ENCODE results near the gene SPOCK1. TPM values are rescaled to one million over a fixed set of nuclear protein-coding genes. Genes with fewer than 3 reads are reported as not detected.

Gene SPOCK1
- total RNA-seq, 1 experiment from 2014 or later, result 23.9 TPM

DNA sequence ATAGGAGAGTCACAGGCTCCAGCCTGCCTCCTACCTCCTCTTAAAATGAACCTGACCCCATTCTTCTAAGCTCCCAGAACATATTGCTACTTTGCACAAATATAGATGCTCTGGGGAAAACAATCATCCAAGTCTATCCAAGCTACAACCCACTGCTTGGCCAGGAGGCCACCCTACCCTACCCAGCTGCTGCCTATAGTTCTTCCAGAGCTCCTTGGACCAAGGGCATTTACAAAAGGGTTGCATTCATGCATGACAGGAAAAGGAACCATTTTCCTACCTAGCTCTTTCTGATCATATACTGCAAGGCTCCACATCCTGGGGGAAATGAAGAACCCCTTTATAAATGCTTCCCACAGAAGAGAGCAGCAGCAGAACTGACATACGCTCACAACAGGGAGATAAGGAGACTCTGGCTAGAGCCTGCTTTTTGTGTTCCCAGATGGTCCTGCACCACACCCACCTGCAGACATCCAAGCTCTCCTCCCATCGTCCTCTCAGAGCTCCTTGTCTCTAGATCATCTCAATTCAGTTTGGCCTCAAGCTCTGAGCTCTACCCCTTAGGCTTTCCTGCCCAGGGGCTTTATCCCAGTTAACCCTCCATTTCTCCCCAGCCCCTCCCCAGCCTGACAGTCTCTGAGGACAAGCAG lies 185.5 kb downstream of the SPOCK1 start:
- no peak overlapping the region for H2AFZ ChIP-seq
- no peak overlapping the region for H3K27ac ChIP-seq
- no peak overlapping the region for H3K4me3 ChIP-seq
- BruUV-seq (replicated peaks), result no TSS peak
- intact Hi-C loops (cut with micrococcal nuclease; ENCODE audit: unreplicated experiment), result no loop called here
- peaks cover 32% of the 10 kb centered on the region for H3K4me1 ChIP-seq (replicated peaks; ENCODE audit: insufficient read depth)
- no peak for DNase-seq
- H3F3A ChIP-seq (ENCODE audit: insufficient read depth, low read depth), result peaks cover 9% of the 10 kb centered on the region; the same call in 1 of the 2 replicates
- POLR2A ChIA-PET (ENCODE audit: unreplicated experiment), result interaction anchor here (0.6 kb wide), 1 partner anchor 63 kb away, joined by 11 read pairs; no protein-coding TSS in a partner anchor
- TF ChIP-seq EZH2 (IDR thresholded peaks at IDR 0.05; ENCODE audit: low read depth), result no peak
- no peaks in the 10 kb centered on the region for H3K27me3 ChIP-seq (ENCODE audit: insufficient read depth, low read depth)
- no peaks in the 10 kb centered on the region for H3K36me3 ChIP-seq (ENCODE audit: low read depth)
- H3K9me3 ChIP-seq (ENCODE audit: insufficient read depth, low read depth), result no peaks in the 10 kb centered on the region
- H3K79me2 ChIP-seq (ENCODE audit: low read depth), result no peaks in the 10 kb centered on the region
- H4K20me1 ChIP-seq (ENCODE audit: insufficient read depth), result no peaks in the 10 kb centered on the region
- no peak overlapping the region for H3K4me2 ChIP-seq
- CTCF ChIA-PET, result no interaction called here
- H3K9me2 ChIP-seq (ENCODE audit: insufficient read depth), result no peaks in the 10 kb centered on the region

DNA sequence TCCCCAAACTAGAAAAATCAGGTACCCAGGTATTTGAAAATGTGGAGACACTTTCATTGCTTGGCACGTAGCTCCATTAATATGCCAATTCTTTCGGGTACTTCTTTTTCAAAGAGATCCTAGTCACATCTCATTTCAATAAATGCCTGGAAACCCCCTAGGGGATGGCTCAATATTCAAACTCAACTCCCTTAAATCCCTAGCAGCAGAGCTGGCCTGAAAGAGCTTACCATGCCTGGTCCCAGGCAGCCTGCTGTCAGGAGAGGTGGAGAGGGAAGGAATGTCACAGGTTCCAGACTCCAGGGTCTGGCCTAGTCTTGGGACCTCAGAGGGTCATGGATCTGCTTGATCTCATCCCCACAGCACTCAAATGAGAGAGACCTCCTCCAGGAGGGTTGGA lies 187.1 kb downstream of the SPOCK1 start:
- DNase-seq, result no peak
- BruUV-seq (replicated peaks), result no TSS peak
- Histone ChIP-seq H3K36me3 (ENCODE audit: low read depth) (no peaks in the 10 kb centered on the region), H3K27ac (no peak overlapping the region), H4K20me1 (ENCODE audit: insufficient read depth) (no peaks in the 10 kb centered on the region), H3K4me1 (replicated peaks; ENCODE audit: insufficient read depth) (peaks cover 32% of the 10 kb centered on the region), H3K27me3 (ENCODE audit: insufficient read depth, low read depth) (no peaks in the 10 kb centered on the region), H3K79me2 (ENCODE audit: low read depth) (no peaks in the 10 kb centered on the region), H3K4me3 (no peak overlapping the region), H3K4me2 (no peak overlapping the region), H2AFZ (no peak overlapping the region), H3K9me3 (ENCODE audit: insufficient read depth, low read depth) (no peaks in the 10 kb centered on the region), H3K9me2 (ENCODE audit: insufficient read depth) (no peaks in the 10 kb centered on the region), H3F3A (ENCODE audit: insufficient read depth, low read depth) (peaks cover 9% of the 10 kb centered on the region; the same call in 1 of the 2 replicates)
- ChIA-PET CTCF (no interaction called here), POLR2A (ENCODE audit: unreplicated experiment) (no interaction called here)
- no peak for TF ChIP-seq EZH2 (IDR thresholded peaks at IDR 0.05; ENCODE audit: low read depth)
- intact Hi-C loops (cut with micrococcal nuclease; ENCODE audit: unreplicated experiment), result no loop called here

DNA sequence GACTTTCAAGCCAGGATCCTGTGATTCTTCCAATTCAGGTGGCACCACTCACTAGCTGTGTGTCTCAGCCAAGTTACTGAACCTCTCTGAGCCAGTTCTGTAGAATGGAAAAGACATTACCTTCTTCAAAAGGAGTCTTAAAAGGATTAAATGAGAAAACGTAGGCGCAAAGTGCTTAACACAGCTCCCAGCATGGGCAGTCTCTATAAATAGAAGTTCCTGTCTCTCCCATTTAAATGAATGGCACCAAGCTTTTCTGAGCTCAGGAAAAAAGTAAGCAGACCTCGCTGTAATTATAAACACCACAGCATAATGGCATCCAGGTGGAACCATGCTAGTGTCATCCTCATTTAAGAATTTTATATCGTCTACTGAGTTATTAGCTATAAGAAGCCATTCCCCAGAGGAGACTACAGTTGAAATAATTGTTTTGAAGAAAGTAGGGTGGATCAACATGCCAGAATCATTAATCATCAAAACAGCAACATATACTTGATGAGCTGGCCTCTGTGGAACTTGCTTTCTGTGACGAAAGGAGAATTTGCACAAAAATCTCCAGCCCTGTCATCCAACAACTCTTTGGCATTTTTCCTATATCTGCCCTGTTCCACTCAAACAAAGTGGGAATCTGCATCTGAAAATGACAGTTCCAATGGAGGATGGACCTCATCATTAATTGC lies 188.9 kb downstream of the SPOCK1 start:
- Histone ChIP-seq H3K4me1 (replicated peaks; ENCODE audit: insufficient read depth) (peaks cover 26% of the 10 kb centered on the region), H3K79me2 (ENCODE audit: low read depth) (no peaks in the 10 kb centered on the region), H3K4me3 (no peak overlapping the region), H3K9me3 (ENCODE audit: insufficient read depth, low read depth) (no peaks in the 10 kb centered on the region), H3K36me3 (ENCODE audit: low read depth) (no peaks in the 10 kb centered on the region), H4K20me1 (ENCODE audit: insufficient read depth) (no peaks in the 10 kb centered on the region), H2AFZ (no peak overlapping the region), H3K4me2 (peak overlapping the region; percentile 54), H3K27ac (peak overlapping the region; percentile 68), H3K9me2 (ENCODE audit: insufficient read depth) (no peaks in the 10 kb centered on the region), H3K27me3 (ENCODE audit: insufficient read depth, low read depth) (no peaks in the 10 kb centered on the region), H3F3A (ENCODE audit: insufficient read depth, low read depth) (peaks cover 9% of the 10 kb centered on the region; the same call in 1 of the 2 replicates)
- intact Hi-C loops (cut with micrococcal nuclease; ENCODE audit: unreplicated experiment), result loop anchor here (1.0 to 2.0 kb wide), 2 partner anchors 75 to 235 kb away; no protein-coding TSS in a partner anchor
- BruUV-seq (replicated peaks), result TSS peak; percentile 94
- peak; percentile 29 to 92 for DNase-seq
- POLR2A ChIA-PET (ENCODE audit: unreplicated experiment), result no interaction called here
- TF ChIP-seq, protein P1, sequence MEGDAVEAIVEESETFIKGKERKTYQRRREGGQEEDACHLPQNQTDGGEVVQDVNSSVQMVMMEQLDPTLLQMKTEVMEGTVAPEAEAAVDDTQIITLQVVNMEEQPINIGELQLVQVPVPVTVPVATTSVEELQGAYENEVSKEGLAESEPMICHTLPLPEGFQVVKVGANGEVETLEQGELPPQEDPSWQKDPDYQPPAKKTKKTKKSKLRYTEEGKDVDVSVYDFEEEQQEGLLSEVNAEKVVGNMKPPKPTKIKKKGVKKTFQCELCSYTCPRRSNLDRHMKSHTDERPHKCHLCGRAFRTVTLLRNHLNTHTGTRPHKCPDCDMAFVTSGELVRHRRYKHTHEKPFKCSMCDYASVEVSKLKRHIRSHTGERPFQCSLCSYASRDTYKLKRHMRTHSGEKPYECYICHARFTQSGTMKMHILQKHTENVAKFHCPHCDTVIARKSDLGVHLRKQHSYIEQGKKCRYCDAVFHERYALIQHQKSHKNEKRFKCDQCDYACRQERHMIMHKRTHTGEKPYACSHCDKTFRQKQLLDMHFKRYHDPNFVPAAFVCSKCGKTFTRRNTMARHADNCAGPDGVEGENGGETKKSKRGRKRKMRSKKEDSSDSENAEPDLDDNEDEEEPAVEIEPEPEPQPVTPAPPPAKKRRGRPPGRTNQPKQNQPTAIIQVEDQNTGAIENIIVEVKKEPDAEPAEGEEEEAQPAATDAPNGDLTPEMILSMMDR (conservative IDR thresholded peaks at IDR 0.05), result no peak
- TF ChIP-seq EZH2 (IDR thresholded peaks at IDR 0.05; ENCODE audit: low read depth), result no peak
- CTCF ChIA-PET, result interaction anchor here (2.4 kb wide), 1 partner anchor 10 kb away, joined by 16 read pairs; no protein-coding TSS in a partner anchor

DNA sequence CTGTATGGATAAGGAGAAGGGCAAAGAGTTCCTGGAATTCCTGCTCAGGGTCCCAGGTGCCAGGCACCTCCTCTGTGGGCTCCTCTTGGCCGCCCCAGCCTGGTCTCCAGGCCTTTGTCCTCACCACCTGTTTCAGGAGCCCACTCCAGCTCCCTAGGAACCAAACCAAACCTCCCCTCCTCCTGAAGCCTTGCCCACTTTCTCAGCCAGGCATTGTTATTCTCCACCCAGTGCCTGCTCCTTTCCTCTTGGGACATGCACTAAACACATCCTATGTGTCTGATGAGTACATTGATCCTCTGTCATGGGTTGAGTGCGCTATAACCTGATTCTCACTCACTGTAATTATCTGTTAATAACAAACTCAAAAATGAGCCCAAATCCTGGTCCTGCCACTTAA lies 189.8 kb downstream of the SPOCK1 start:
- CTCF ChIA-PET, result interaction anchor here (2.4 kb wide), 1 partner anchor 11 kb away, joined by 16 read pairs; no protein-coding TSS in a partner anchor

More for the DNA sequence above, 189.8 kb downstream of the SPOCK1 start:
- H3K4me1 ChIP-seq (replicated peaks; ENCODE audit: insufficient read depth), result peaks cover 26% of the 10 kb centered on the region
- H3K27ac ChIP-seq, result no peak overlapping the region
- H3K27me3 ChIP-seq (ENCODE audit: insufficient read depth, low read depth), result no peaks in the 10 kb centered on the region
- H3K4me2 ChIP-seq, result no peak overlapping the region
- H3K79me2 ChIP-seq (ENCODE audit: low read depth), result no peaks in the 10 kb centered on the region
- BruUV-seq (replicated peaks), result no TSS peak
- DNase-seq, result no peak
- TF ChIP-seq, protein P1 (conservative IDR thresholded peaks at IDR 0.05), result no peak
- TF ChIP-seq EZH2 (IDR thresholded peaks at IDR 0.05; ENCODE audit: low read depth), result no peak
- H3K4me3 ChIP-seq, result no peak overlapping the region
- H2AFZ ChIP-seq, result no peak overlapping the region
- no peaks in the 10 kb centered on the region for H3K9me2 ChIP-seq (ENCODE audit: insufficient read depth)
- POLR2A ChIA-PET (ENCODE audit: unreplicated experiment), result no interaction called here
- no peaks in the 10 kb centered on the region for H3K9me3 ChIP-seq (ENCODE audit: insufficient read depth, low read depth)
- intact Hi-C loops (cut with micrococcal nuclease; ENCODE audit: unreplicated experiment), result loop anchor here (1.0 kb wide), 1 partner anchor 231 kb away; no protein-coding TSS in a partner anchor
- no peaks in the 10 kb centered on the region for H3K36me3 ChIP-seq (ENCODE audit: low read depth)
- H3F3A ChIP-seq (ENCODE audit: insufficient read depth, low read depth), result peaks cover 9% of the 10 kb centered on the region; the same call in 1 of the 2 replicates
- H4K20me1 ChIP-seq (ENCODE audit: insufficient read depth), result no peaks in the 10 kb centered on the region

Measured in PC-9 (cell line).